Measurements from ENCODE around the gene TAC4. TPM values are rescaled to one million over a fixed set of nuclear protein-coding genes. Genes with fewer than 3 reads are reported as not detected.

Gene TAC4
- total and polyA plus RNA-seq, 10 of the 15 experiments (the other 5 are each of a cell fraction or from before 2014, with no cell fraction given): not detected

DNA sequence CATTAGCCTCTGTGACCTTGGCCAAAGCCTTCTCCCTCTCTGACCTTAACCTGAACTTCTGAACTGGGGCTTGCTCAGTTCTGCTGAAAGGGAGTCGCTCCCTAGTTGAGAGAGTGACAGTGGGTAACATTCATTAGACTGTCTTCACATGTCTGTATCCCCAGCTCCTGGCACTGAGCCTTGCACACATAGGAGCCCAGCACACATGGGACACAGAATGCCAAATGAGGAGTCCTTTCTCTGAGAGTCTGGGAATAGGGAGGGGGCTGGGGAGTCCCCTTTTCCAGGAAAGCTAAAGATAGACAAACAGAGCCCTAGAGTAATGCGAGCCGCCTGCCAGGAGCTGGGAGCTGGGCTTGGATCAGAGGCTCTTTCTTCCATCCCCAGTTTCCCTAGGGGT lies 2.5 kb downstream of the TAC4 start:
- ChIA-PET CTCF (interaction anchor here (1.2 to 2.3 kb wide), 3 partner anchors 136 to 151 kb away, joined by 4 to 5 read pairs (median 5); no protein-coding TSS in a partner anchor), POLR2A (no interaction called here), RAD21 (ENCODE audit: unreplicated experiment) (no interaction called here), SMC1A (ENCODE audit: uncharacterized antibody, unreplicated experiment) (no interaction called here)
- Histone ChIP-seq H4K20me1 (ENCODE audit: control insufficient read depth, insufficient read depth) (no peaks in the 10 kb centered on the region), H3K4me3 (no peak overlapping the region), H3K9me3 (replicated peaks; ENCODE audit: control insufficient read depth, insufficient read depth, low read length) (no peaks in the 10 kb centered on the region), H3K4me2 (ENCODE audit: control insufficient read depth, insufficient read depth) (no peak overlapping the region), H3K27ac (ENCODE audit: control insufficient read depth, insufficient read depth) (no peak overlapping the region), H3K79me2 (ENCODE audit: control insufficient read depth, insufficient read depth, low read length) (no peaks in the 10 kb centered on the region), H2AFZ (ENCODE audit: control insufficient read depth, low read depth, low read length) (no peak overlapping the region), H3K27me3 (replicated peaks in 1 of 2; ENCODE audit: control insufficient read depth in 2 of 2, insufficient read depth in 2 of 2, low read length in 1 of 2) (no peaks in the 10 kb centered on the region; a peak in 1 of 4 replicates), H3K9ac (ENCODE audit: control insufficient read depth, insufficient read depth, low read length) (no peak overlapping the region), H3K4me1 (ENCODE audit: control insufficient read depth, insufficient read depth, low read length) (no peaks in the 10 kb centered on the region), H3K36me3 (ENCODE audit: control insufficient read depth in 2 of 2, insufficient read depth in 2 of 2, low read length in 1 of 2) (no peaks in the 10 kb centered on the region; a peak in 1 of 4 replicates)
- in situ Hi-C loops (cut with MboI): loop anchor here (10.0 kb wide), 1 partner anchor 281 kb away; no protein-coding TSS in a partner anchor
- 91% methylated on average over 3 of the region's 3 CpGs for WGBS (ENCODE audit: insufficient coverage, insufficient replicate concordance, low lambda C conversion rate, missing lambda C conversion rate)
- no peak for FAIRE-seq
- BruUV-seq (replicated peaks): no TSS peak
- intact Hi-C loops (cut with micrococcal nuclease; ENCODE audit: unreplicated experiment): no loop called here
- DNase-seq (ENCODE audit: low read depth, low spot score): no peak
- TF ChIP-seq IRF4 (IDR thresholded peaks at IDR 0.05; ENCODE audit: low read depth, low read length) (no peak), CBX3 (IDR thresholded peaks at IDR 0.05; ENCODE audit: borderline replicate concordance, low read depth) (no peak), BCLAF1 (IDR thresholded peaks at IDR 0.05) (no peak), RAD21 (IDR thresholded peaks at IDR 0.05; ENCODE audit: insufficient read depth, low read depth, low read length) (no peak), POLR2AphosphoS2 (IDR thresholded peaks at IDR 0.05; ENCODE audit: low read depth, low read length) (no peak), SMARCA5 (IDR thresholded peaks at IDR 0.05) (no peak), SMC3 (IDR thresholded peaks at IDR 0.05; ENCODE audit: borderline replicate concordance, low read length) (no peak), STAT3 (IDR thresholded peaks at IDR 0.05; ENCODE audit: low read depth, low read length) (no peak), DPF2 (IDR thresholded peaks at IDR 0.05) (no peak), KAT2A (conservative IDR thresholded peaks at IDR 0.05; ENCODE audit: control insufficient read depth, low read depth, low read length) (no peak), STAT1 (conservative IDR thresholded peaks at IDR 0.05) (no peak), MEF2A (IDR thresholded peaks at IDR 0.05; ENCODE audit: insufficient read depth, low read depth, low read length) (no peak)
- TF ChIP-seq, protein P1, sequence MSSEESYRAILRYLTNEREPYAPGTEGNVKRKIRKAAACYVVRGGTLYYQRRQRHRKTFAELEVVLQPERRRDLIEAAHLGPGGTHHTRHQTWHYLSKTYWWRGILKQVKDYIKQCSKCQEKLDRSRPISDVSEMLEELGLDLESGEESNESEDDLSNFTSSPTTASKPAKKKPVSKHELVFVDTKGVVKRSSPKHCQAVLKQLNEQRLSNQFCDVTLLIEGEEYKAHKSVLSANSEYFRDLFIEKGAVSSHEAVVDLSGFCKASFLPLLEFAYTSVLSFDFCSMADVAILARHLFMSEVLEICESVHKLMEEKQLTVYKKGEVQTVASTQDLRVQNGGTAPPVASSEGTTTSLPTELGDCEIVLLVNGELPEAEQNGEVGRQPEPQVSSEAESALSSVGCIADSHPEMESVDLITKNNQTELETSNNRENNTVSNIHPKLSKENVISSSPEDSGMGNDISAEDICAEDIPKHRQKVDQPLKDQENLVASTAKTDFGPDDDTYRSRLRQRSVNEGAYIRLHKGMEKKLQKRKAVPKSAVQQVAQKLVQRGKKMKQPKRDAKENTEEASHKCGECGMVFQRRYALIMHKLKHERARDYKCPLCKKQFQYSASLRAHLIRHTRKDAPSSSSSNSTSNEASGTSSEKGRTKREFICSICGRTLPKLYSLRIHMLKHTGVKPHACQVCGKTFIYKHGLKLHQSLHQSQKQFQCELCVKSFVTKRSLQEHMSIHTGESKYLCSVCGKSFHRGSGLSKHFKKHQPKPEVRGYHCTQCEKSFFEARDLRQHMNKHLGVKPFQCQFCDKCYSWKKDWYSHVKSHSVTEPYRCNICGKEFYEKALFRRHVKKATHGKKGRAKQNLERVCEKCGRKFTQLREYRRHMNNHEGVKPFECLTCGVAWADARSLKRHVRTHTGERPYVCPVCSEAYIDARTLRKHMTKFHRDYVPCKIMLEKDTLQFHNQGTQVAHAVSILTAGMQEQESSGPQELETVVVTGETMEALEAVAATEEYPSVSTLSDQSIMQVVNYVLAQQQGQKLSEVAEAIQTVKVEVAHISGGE (CRISPR knock-in tag; IDR thresholded peaks at IDR 0.05): no peak
- TF ChIP-seq, protein P2, sequence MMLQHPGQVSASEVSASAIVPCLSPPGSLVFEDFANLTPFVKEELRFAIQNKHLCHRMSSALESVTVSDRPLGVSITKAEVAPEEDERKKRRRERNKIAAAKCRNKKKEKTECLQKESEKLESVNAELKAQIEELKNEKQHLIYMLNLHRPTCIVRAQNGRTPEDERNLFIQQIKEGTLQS (IDR thresholded peaks at IDR 0.05; ENCODE audit: borderline replicate concordance, extremely low read depth, low read depth, low read length): no peak
- ATAC-seq: no peak
